ENCODE measurements around the gene FOXE1.

GRCh38 chr9:97904725-97905124 is 51.7 kb downstream of the FOXE1 start:
- no peak for TF ChIP-seq CTCF (IDR thresholded peaks at IDR 0.05)
- TF ChIP-seq REST (IDR thresholded peaks at IDR 0.05; ENCODE audit: insufficient read depth in 1 of 2, low read depth in 2 of 2, low read length in 1 of 2) = no peak
- TF ChIP-seq TCF7L2 (IDR thresholded peaks at IDR 0.05; ENCODE audit: low read depth, low read length) = no peak
